K562 (cell line): Measurements from ENCODE around the gene ATOH8.

ENCODE experiments used
- CTCF ChIP-seq, 3 experiments: IDR thresholded peaks in 2 of 3; conservative IDR thresholded peaks in 1 of 3; 2 replicates each; pipeline ENCODE4 v1.5.1; 2011 to 2012; ENCODE audit warnings: low read length in 3 of 3, mild to moderate bottlenecking in 3 of 3, control low read depth in 2 of 3, improper control_type of control experiment in 1 of 3, inconsistent platforms in 1 of 3, low read depth in 1 of 3, mixed read lengths in 1 of 3, moderate library complexity in 1 of 3; ENCODE audit not compliant: insufficient read depth in 2 of 3
- HCFC1 ChIP-seq: IDR thresholded peaks from 2 replicates; pipeline ENCODE4 v1.6.1; 2012; ENCODE audit warnings: low read depth, low read length, improper control_type of control experiment
- HLTF ChIP-seq: fragments of 450-650 bp; IDR thresholded peaks from 2 replicates; pipeline ENCODE4 v1.6.1; 2016
- HNRNPLL ChIP-seq: fragments of 200-400 bp; formaldehyde crosslinking; IDR thresholded peaks from 2 replicates; pipeline ENCODE4 v1.6.1; 2017; ENCODE audit warnings: low read length, low read depth, mild to moderate bottlenecking; ENCODE audit not compliant: poor library complexity, severe bottlenecking
- MAFG ChIP-seq: fragments of 450-650 bp; conservative IDR thresholded peaks from 2 replicates; pipeline ENCODE4 v1.6.1; 2016; ENCODE audit warnings: missing genetic modification characterization, missing compliant biosample characterization
- MAFK ChIP-seq: IDR thresholded peaks from 2 replicates; pipeline ENCODE4 v1.6.1; 2011; ENCODE audit warnings: low read length, improper control_type of control experiment
- PBX2 ChIP-seq, 2 experiments: IDR thresholded peaks in 1 of 2; conservative IDR thresholded peaks in 1 of 2; 2 replicates each; pipeline ENCODE4 v1.6.1; 2016; ENCODE audit warnings: low read depth in 2 of 2, mild to moderate bottlenecking in 1 of 2, missing compliant biosample characterization in 1 of 2, missing genetic modification characterization in 1 of 2, moderate library complexity in 1 of 2
- SAFB2 ChIP-seq: fragments of 200-400 bp; formaldehyde crosslinking; IDR thresholded peaks from 2 replicates; pipeline ENCODE4 v1.6.1; 2018; ENCODE audit warnings: borderline replicate concordance, low read length, low read depth, moderate library complexity; ENCODE audit not compliant: severe bottlenecking
- SMARCE1 ChIP-seq: fragments of 450-650 bp; IDR thresholded peaks from 2 replicates; pipeline ENCODE4 v1.7.1; 2016; ENCODE audit warnings: mild to moderate bottlenecking
- STAG1 ChIP-seq: sonication (generic); formaldehyde crosslinking; IDR thresholded peaks from 2 replicates; pipeline ENCODE4 v1.5.0; 2020; ENCODE audit warnings: missing genetic modification reagents, borderline replicate concordance
- TAF1 ChIP-seq: IDR thresholded peaks from 2 replicates; pipeline ENCODE4 v1.6.1; 2011; ENCODE audit warnings: mild to moderate bottlenecking, low read length, moderate library complexity; ENCODE audit not compliant: insufficient read depth, control insufficient read depth, severe bottlenecking; ENCODE audit errors: extremely low read depth
- ZBTB33 ChIP-seq: sonication (generic); formaldehyde crosslinking; IDR thresholded peaks from 2 replicates; pipeline ENCODE4 v1.8.1; 2023; ENCODE audit warnings: mild to moderate bottlenecking, missing genetic modification reagents
- ZFP91 ChIP-seq: sonication (generic); formaldehyde crosslinking; IDR thresholded peaks from 2 replicates; pipeline ENCODE4 v1.8.0; 2022; ENCODE audit warnings: mild to moderate bottlenecking, missing genetic modification reagents
- ZNF398 ChIP-seq: fragments of 250-450 bp; sonication (Bioruptor Pico); IDR thresholded peaks from 2 replicates; pipeline ENCODE4 v1.8.0; 2021; ENCODE audit warnings: moderate library complexity, mild to moderate bottlenecking, inconsistent platforms

- TF ChIP-seq PBX2 (CRISPR knock-in tag; IDR thresholded peaks at IDR 0.05; ENCODE audit: low read depth) (no peak), PBX2 (tag; conservative IDR thresholded peaks at IDR 0.05; ENCODE audit: low read depth) (no peak), CTCF (IDR thresholded peaks at IDR 0.05 in 2 of 3, conservative IDR thresholded peaks at IDR 0.05 in 1 of 3; ENCODE audit: insufficient read depth in 2 of 3, low read depth in 1 of 3, low read length in 3 of 3) (no peak), MAFG (tag) (no peak), TAF1 (no peak), HLTF (no peak), SMARCE1 (no peak), SAFB2 (no peak), HNRNPLL (no peak), STAG1 (CRISPR knock-in tag) (no peak), MAFK (no peak), ZFP91 (CRISPR knock-in tag) (no peak), ZBTB33 (CRISPR knock-in tag) (no peak), HCFC1 (no peak), ZNF398 (no peak)
Observed at GRCh38 chr2:85828725-85829124, 74.9 kb downstream of the ATOH8 start.
